ENCODE results near the gene ZFPM1.

DNA sequence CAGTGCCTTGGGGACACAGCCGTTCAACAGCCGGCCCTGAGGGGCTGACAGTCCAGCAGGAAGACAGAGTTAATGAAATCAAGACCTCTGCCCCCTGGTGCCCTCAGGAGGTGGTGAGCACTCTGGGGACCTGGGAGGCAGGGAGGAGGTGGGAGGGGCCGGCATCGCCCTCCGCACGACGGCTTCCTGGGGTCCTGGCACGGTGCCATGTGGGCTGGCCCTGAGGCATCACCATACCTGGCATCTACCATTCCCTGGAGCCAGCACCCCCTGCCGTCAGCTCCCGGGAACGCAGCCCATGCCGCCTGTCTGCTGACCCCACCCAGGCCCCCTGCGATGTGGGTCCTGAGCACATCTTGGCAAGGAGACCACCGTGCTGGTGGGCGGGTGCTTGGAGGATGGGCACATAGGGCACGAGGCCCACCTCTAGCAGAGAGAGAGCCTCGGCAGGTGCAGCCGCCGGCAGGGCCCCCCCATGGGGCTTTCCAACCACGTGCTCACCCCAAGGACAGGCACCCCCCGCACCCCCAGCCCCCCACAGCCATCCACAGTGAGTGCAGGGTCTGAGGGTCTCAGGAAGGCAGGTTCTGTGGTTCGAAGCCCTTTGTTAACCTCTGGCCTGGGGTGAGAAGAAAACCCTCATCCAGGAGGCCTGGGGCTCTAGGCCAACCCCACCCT is 52.5 kb downstream of the ZFPM1 start:
- TF ChIP-seq EZH2 (IDR thresholded peaks at IDR 0.05) = no peak
- no peak for TF ChIP-seq POLR2AphosphoS5 (IDR thresholded peaks at IDR 0.05; ENCODE audit: borderline replicate concordance, low read depth, low read length)
- no peak for TF ChIP-seq FOXP2 (optimal IDR thresholded peaks at IDR 0.05; ENCODE audit: control extremely low read depth, extremely low read length, insufficient read depth)
